ENCODE results near the gene INKA2.

The INKA2 gene

DNA sequence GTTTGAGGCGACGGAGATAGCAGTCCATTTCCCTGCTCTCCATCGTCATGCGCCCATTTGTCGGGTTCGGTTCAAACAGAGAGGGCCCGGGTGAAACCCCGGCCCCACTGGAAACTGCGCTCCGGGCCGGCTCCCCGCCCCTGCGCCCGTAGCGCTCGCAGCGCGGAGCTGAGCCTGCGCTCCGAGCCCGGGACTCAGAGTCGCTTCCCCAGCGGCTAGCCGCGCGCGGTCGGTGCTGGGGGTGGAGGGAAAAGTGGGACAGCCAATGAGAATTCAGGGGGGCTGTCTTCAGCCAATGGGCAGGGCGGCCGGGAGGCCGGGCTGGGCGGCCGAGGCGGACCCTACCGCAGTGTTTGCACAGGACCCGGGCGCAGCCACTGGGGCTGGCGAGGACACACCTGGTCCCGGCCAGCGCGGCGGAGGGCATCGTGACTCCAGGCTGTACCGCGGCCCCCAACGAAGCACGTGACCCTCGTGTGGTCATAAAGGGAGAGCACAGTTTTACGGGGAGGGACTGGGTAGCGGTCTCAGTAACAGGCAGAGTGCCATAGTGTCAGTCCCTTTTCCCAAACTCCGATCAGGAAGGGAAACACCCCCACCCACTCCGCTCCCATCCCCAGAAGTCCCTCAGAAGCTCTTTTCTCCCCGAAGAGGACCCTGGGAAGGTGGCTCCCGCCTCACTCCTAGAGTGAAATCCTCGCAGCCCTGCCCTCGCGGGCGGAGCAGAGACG lies at the start of gene INKA2:
INKA2 (minus strand) TSS at position 202 of the 731 bp plus-strand sequence; CDS start at position 49, 153 bp downstream.
- DNase-seq (ENCODE audit: low read depth in 1 of 2, low spot score in 1 of 2), result peak; percentile 53 to 58

DNA sequence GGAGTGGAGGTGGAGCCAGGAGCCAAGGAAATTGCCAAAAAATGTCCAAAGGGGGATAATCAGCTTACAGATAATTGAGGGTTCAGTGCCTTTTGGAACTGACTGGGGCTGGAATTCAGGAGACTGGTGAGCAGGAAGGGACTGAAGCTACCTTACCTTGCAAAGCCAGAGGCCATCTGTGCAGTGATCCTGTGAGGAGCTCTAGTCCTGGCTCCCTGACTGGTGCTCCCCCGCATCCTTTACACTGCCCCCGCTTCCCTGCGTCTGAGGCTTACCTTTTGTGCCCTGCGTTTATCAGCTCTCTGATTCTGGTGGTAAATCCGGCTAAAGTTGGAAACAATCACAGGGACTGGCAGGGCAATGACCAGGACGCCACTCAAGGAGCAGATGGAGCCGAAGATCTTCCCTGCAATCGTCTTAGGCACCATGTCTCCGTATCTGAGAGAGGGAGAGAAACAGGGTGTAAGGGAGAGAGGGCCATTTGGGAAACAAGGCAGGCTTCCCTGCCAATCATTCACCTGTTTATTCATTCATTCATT lies 47.5 kb upstream of the INKA2 start:
- DNase-seq (ENCODE audit: low read depth in 1 of 2, low spot score in 1 of 2), result no peak

DNA sequence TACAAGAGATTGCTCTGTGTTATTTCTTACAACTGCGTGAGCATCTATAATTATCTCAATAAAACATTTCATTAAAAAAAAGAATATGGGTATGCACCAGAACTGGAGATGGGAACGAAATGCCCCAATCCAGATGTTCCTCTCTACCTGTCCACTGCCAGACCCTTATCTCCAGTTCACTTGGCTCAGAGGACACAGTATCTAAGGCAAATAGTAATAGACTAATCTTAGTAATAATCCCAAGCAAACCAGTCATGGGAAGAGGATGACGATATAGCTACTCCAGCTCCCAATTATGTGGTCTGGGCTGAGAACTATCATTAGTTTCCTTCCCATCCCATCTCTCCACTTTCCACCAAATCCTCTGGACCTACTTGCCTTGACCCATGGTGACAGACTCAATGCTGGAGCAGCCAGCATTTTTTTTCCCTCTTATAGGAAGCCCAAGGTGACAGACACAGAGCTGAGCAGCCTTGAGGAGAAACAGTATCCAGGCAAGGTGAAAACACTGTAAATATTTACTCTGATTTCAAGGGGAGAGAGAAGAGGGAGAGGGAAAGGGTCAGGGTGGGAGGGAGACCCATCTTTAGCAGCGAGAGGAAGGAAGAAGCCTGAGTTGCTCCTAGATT lies 45.2 kb upstream of the INKA2 start:
- no peak for DNase-seq (ENCODE audit: low read depth in 1 of 2, low spot score in 1 of 2)

DNA sequence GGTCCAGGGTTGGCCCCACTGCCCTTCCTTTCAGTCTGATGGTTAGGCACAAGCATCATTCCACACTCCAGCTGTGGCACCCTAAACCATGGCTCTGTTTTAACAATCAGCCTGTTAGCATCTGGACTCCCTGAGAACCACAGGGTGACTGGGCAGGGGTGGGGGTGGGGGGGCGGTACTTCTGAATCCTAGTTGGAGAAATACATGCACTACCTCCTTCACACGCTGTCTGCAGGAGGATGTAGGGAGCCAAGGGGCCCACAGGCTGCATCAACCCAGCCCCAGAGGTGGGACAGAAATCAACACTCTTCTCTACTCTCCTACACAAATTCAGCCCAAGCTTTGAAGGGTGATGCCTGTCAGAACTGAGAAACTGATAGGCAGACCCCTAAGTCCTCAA lies 40.4 kb upstream of the INKA2 start:
- DNase-seq (ENCODE audit: low read depth in 1 of 2, low spot score in 1 of 2), result no peak

DNA sequence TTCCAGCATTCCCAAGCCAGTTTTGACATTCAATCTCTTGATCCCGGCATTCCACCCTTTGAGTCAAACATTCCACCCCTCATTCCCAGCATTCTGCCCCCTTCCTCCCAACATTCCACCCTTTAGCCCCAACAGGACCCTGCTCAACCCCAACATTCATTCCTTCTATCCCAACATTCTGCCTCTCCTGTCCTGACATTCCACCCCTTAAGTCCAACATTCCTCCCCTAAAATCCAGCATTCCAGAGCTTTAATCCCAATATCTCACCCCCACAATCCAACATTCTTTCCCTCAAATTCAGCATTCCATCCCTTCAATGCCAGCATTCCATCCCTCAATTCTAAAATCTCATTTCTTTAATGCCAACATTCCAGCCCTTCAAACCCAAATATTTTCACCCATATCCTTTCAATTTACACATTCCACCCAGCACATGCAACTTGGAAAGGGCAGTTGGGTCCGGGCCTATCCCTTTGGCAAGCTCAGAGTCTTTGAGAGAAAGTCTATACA lies 39.4 kb upstream of the INKA2 start:
- DNase-seq (ENCODE audit: low read depth in 1 of 2, low spot score in 1 of 2), result no peak

DNA sequence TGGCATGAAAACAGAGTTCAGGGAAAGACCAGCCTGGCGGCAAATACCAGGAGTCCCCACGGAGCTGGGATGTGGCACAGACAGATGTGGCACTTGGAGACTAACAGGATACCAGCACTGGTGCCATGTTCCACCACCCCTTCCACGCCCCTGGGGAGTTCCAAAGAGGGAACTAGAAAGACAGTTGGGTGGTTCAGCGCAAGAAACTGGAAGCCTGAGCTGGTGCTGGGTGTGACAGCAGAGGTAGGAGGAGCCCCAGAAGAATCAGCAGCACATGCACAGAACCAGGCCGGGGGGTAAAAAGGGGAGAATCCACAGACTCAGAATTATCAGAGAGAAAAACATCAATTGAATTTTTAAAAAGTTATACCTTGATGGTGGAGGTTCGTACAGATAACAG lies 38.9 kb upstream of the INKA2 start:
- DNase-seq (ENCODE audit: low read depth in 1 of 2, low spot score in 1 of 2), result no peak

DNA sequence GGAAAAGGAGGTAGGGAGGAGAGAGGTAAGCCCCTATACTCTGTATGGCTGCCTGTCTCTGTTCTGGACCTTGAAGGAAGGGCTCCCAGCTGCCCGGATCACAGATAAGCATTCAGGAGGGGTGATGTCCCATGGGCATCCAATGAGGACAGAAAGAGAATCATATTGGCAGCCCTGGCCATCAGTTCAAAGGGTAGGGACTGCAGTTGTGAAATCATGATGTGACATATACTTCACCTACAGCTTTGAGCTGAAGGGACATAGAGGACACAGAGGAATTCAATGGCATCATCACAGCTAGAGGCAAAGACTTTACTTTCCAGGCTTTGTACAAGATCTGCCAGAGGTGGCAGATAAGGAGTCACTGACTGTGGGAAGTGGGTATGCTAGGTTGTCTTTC lies 38.1 kb upstream of the INKA2 start:
- DNase-seq (ENCODE audit: low read depth in 1 of 2, low spot score in 1 of 2), result no peak

DNA sequence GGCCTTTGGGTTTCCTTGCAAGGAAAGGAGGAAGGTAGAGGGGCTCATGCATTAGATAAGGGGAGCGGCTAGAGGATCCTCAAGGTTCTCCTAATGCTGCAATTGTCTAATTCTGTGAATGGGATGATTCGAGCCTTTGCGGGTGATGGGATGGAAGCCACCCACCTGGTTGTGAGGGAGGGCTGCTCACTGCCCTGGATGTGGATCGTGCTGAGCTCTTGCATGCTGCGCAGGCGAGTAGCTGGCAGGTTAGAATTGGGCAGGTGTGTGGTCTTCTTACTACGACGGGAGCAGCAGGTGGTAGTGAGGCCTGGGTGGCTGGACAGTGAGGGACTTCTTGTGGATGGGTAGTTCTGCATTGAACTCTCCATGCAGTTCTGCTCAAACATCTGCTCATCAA lies 37.7 kb upstream of the INKA2 start:
- DNase-seq (ENCODE audit: low read depth in 1 of 2, low spot score in 1 of 2), result no peak

DNA sequence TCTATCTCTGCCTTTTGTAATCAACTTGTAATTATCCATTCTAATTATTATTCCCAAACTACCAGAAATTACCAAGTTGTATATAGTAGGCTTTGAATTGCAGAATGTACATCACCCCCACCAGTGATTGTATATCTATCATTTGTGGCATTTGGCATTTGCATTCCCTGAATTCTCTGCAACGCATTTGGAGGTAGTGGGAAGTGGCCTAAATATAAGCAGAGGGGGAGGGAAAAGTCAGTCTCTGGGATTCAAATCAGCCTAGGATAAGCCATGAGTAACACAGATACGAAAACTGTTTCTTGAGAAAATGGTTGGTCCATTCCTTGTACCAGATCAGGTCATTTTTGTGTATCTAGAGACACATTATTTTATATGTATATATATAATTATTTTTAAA lies 37.2 kb upstream of the INKA2 start:
- DNase-seq (ENCODE audit: low read depth in 1 of 2, low spot score in 1 of 2), result no peak

DNA sequence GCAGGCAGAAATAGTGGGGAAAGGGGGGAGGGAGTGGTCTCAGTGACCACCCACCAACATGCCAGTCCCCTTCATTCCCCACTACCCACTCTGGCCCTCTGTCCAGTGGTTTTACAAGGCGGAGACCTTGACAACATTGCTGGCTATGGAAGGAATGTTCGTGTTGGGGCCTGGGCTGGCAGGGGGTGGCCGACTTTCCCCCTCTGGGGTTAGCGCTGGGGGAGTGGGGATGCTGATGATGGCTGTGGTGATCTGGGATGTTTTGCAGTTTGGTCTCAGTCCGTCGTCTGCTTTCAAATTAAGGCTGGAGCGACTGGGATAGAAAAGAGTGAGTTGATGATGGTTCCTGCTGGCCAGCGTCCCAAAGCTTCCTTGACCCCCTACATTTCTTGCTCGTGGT lies 36.8 kb upstream of the INKA2 start:
- no peak for DNase-seq (ENCODE audit: low read depth in 1 of 2, low spot score in 1 of 2)

DNA sequence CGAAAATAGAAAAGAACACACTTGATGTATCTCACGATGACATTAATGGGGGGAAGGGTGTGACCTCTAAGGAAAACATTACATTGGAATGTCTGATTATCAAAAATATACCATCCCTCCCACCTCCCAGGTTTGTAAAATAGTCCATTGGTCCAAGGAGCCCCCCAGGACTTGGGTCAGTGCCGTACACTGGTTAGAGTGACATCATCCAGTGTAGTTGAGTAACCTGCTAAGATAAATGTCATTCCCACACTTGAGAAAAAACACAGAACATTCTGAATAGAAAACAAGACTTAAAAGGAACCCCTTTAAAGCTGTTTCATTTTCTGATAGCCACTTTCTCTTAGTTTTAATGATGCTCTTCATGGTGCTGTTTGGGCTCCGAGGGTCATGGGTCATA lies 31.7 kb upstream of the INKA2 start:
- no peak for DNase-seq (ENCODE audit: low read depth in 1 of 2, low spot score in 1 of 2)

DNA sequence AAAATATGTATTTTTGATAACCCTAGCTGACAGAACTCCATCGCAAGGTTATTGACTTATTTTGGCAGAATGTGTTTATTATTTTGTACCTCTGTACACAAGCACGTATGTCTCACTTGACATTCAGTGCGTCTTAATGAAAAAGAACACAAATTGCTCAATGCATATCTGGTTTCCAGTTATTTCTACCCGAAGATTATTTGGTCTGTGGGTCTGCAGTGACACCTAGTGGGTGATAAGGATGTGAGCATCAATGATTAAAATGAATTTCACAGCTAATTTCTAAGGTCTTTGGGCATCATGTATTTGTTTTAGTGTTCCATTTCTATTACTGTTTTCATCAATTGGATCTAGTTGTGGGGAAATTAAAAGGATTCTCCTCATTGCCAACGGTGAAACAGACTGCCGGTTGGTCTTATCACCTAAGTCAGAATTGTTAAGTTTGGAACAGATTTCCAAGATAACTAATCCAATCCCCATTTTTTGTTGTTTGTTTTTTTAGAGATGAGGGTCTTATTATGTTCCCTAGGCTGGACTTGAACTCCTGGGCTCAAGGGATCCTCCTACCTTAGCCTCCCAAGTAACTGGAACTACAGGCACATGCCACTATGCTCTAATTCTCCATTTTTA lies 30.4 kb upstream of the INKA2 start:
- peak in 1 of 2 donors; percentile 22 for DNase-seq (ENCODE audit: low read depth in 1 of 2, low spot score in 1 of 2)

DNA sequence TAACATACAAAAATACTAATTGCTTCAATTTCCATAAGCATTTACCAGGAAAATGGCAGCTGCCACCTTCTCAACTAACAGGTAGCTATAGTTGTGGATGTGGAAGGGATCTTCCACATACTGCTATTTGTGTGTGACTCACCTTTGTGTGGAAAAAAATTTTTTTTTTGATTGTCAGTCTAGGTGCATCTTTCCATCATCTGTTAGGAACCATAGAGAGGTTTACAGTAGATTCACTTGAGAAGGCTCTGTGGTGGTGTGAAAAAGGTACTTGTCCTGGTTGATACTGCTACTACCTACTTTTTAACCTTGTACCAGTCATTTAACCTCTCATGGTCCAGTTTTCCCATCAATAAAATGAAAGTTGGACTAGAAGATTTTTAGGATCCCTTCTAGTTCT lies 29.4 kb upstream of the INKA2 start:
- DNase-seq (ENCODE audit: low read depth in 1 of 2, low spot score in 1 of 2), result no peak

DNA sequence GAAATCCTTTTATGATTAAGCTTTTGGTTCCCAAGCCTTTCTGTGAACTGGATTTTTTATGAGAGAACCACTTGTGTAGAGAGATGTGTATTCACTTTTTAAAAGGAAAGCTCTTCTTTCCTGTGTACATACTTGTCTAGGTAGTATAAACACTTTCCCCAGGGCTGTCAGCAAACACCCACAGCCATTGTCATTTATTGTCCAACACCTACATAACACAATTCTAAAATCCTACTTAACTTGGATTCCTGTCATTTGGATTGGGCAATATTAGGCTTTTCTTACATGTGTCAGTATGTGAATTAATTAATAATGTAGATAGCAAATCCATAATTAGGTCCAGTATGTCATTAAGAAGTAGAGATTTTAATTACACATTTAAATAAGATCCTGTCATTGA lies 28.8 kb upstream of the INKA2 start:
- no peak for DNase-seq (ENCODE audit: low read depth in 1 of 2, low spot score in 1 of 2)

DNA sequence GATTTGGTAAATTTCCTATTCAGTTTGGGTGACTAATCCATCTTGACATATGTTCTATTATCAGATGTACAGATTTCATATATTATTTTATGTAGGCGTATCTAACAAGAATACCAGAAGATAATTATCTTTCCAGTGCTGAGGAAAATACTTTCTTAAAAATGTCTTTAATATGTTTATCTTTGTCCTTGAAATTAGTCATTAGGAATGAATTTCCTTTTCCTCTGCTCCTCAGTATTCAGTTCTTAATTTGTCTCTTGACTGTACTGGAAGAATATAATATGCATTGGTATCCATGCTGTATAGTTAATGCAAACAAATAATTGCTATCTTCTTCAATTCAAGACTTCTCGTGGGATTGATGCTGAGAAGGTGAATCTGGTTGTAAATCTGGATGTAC lies 23.1 kb upstream of the INKA2 start:
- no peak for DNase-seq (ENCODE audit: low read depth in 1 of 2, low spot score in 1 of 2)

DNA sequence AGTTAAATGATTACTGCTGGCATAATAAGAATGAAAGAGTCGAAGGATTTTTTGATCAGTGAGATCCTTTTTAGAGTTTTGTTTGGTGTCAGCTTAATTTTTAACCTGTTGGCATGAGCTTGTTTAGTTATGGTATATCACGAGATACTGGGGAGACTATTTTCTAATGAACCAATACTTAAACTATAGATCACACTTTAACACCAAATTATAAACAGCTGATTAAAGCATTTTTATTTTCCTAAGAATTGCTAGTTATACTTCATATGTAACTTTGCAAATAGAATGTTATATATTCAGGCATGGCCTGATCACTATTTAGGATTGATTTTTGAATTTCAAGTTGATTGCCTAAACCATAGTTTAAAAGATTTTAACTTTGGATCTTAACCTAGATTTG lies 22.5 kb upstream of the INKA2 start:
- DNase-seq (ENCODE audit: low read depth in 1 of 2, low spot score in 1 of 2), result no peak

DNA sequence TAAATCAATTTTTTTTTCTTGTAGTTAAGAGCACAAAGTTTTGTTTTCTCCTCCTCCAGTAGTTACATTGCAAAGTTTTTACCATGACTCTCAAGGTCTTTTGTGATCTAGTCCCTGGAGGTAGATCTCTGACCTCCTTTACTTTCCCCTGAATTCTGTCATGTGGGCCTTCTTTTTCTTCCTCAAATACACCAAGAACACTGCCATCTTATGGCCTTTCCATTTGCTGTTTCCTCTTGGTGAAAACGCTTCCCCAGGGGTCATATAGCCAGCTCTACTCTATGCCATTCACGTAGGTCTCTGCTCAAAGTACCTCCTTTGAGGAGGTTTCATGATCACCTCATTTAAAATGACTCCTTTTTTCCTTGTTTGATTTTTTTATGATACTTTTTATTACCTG lies 19.2 kb upstream of the INKA2 start:
- no peak for DNase-seq (ENCODE audit: low read depth in 1 of 2, low spot score in 1 of 2)

DNA sequence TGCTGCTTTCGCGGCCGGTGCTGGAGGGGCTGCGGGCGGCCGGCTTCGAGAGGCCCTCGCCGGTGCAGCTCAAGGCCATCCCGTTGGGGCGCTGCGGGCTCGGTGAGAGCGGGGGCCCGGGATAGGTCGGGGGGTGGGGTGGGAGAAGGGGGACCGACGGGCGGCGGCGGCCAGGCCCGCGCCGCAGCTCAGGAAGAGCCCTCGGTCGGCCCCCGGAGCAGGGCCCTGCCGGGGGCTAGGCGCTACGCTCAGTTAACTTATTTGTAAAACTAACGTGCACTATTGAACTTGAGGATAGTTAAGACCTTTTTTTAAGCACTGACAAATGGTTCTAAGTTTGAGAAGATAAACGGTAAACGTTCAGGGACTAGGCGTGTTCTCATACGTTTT lies 16.9 kb upstream of the INKA2 start:
- DNase-seq (ENCODE audit: low read depth in 1 of 2, low spot score in 1 of 2), result no peak

DNA sequence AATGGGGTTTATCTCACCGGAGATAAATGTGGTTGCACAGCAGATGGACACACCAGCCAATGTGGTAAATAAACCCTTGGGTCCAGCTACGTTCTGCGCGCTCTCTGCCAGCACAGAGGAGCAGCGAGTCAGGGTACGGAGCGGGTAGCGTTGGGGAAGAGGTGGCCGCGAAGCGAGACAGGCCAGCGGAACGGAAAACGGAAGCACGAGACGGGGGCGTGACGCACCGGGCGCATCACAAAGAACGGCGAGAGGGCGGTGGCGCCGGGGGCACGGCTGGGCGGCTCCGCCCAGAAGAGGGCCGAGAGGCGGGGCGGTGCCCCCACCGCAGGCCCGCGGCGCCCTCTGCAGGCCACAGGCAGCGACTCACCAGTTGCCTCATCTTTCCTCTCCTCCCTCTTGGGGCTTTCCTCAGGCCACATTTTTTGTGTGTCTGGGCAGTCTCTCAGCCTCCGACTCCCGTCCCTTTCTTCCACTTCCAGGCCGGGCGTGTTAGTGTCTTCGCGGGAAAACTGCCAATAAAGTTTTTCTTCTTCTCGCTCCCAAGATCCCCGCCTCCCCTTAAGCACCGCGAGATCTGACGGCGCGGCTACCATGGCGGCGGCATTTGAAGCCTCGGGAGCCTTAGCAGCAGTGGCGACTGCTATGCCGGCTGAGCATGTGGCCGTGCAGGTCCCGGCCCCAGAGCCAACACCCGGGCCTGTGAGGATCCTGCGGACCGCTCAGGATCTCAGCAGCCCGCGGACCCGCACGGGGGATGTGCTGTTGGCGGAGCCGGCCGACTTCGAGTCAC lies 16.3 kb upstream of the INKA2 start, which contains the start of gene DDX20:
DDX20 (plus strand) TSS at position 571 of the 793 bp plus-strand sequence; CDS start at position 595, 24 bp downstream.
- DNase-seq (ENCODE audit: low read depth in 1 of 2, low spot score in 1 of 2), result peak; percentile 84 to 86

DNA sequence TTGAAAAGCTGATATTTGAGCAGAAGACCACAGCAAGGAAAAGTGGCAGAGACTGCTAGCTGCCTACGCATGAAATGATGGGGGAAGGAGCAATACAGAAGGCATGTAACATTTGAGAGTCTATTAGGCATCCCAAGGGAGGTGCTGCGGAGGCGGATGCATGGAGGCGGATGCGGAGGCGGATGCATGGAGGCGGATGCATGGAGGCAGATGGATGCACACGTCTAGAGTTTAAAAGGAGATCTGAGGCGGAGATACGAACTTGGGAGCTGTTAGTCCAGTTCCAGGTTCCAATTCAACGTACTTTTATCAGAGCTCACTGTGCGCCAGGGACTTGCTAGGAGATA lies 15.8 kb upstream of the INKA2 start:
- no peak for DNase-seq (ENCODE audit: low read depth in 1 of 2, low spot score in 1 of 2)

DNA sequence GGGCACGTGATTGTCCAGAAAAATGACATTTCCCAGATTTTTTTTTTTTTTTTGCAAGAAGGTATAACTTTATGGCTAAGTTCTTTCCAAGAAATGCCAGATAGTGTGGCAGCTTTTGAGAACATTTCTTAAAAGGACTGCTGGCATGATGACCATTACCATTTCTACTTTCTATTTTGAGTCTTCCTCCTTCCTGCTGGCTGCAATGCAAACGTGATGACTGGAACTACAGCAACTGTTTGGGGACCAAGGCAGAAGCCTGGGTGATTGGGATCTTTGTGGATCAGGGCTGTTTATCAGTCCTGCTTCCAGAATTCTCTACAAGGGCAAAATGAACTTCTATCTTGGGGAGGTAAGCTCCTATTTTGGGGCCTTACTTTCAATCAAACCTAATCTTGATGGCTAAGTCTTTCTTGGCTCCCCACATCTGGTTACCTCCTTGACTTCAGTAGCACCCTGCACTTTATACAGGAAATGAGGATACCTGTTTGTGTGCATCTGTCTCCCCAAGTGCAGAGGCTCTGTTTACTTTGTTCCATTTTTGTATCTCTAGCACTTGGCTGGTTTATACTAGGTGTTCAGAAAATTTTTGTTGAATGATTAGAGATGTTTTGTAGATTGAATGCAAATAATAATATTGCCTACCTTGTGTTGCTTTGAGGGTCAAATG lies 12.8 kb upstream of the INKA2 start:
- no peak for DNase-seq (ENCODE audit: low read depth in 1 of 2, low spot score in 1 of 2)

Measured in activated CD4-positive, alpha-beta T cell treated with anti-CD3 and anti-CD28 coated beads, Interleukin-2, amount 50 U/mL, for 24 hours (primary cell).